Prostate gland (tissue), 2 donors: Measurements from ENCODE around the gene SGPP1.

Source experiments
- POLR2A ChIP-seq: fragments of 450-650 bp; IDR thresholded peaks from one replicate; pipeline ENCODE4 v1.6.1; 2016; ENCODE audit warnings: antibody characterized with exemption, mild to moderate bottlenecking
- POLR2AphosphoS5 ChIP-seq: sonication (generic); formaldehyde crosslinking; IDR thresholded peaks from one replicate; pipeline ENCODE4 v1.6.1; 2017; ENCODE audit warnings: antibody characterized with exemption
- TF ChIP-seq, protein P1 (sequence below), 4 experiments: fragments of 200-600 bp in 2 of 4; fragments of 450-650 bp in 2 of 4; sonication (generic) in 2 of 4; IDR thresholded peaks; 1 replicate in 3 of 4; 2 replicates in 1 of 4; pipeline ENCODE4 v1.5.1; 2016 to 2019; ENCODE audit warnings: antibody characterized with exemption in 4 of 4, mild to moderate bottlenecking in 2 of 4, moderate library complexity in 2 of 4

- TF ChIP-seq POLR2AphosphoS5 (no peak), POLR2A (no peak)
- TF ChIP-seq, protein P1, sequence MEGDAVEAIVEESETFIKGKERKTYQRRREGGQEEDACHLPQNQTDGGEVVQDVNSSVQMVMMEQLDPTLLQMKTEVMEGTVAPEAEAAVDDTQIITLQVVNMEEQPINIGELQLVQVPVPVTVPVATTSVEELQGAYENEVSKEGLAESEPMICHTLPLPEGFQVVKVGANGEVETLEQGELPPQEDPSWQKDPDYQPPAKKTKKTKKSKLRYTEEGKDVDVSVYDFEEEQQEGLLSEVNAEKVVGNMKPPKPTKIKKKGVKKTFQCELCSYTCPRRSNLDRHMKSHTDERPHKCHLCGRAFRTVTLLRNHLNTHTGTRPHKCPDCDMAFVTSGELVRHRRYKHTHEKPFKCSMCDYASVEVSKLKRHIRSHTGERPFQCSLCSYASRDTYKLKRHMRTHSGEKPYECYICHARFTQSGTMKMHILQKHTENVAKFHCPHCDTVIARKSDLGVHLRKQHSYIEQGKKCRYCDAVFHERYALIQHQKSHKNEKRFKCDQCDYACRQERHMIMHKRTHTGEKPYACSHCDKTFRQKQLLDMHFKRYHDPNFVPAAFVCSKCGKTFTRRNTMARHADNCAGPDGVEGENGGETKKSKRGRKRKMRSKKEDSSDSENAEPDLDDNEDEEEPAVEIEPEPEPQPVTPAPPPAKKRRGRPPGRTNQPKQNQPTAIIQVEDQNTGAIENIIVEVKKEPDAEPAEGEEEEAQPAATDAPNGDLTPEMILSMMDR (IDR thresholded peaks at IDR 0.05), result no peak
Measured at GRCh38 chr14:63764620-63765139, 36.8 kb upstream of the SGPP1 start.
